H9 (cell line): Measurements from ENCODE around the gene WDR88. TPM values are rescaled to one million over a fixed set of nuclear protein-coding genes. Genes with fewer than 3 reads are reported as not detected.
"Not testable (repeated sequence)": the region's sequence is repeated elsewhere in the genome, so short reads cannot be mapped to it uniquely, and the experiment has no call there.

Source experiments
- DNase-seq: peaks from one replicate; pipeline ENCODE4 v3.0.0-alpha.2; 2017
- H2AFZ ChIP-seq: one replicate; pipeline ENCODE4 v1.6.1; 2013; ENCODE audit warnings: mild to moderate bottlenecking, low read length, control low read depth, moderate library complexity
- H2AK5ac ChIP-seq: 2 replicates; pipeline ENCODE4 v1.6.1; 2013; ENCODE audit warnings: low read length, control low read depth, mixed read lengths; ENCODE audit not compliant: insufficient read length
- H2BK120ac ChIP-seq: one replicate; pipeline ENCODE4 v1.6.1; 2013; ENCODE audit warnings: low read depth, mild to moderate bottlenecking, low read length, control low read depth, inconsistent platforms; ENCODE audit not compliant: poor library complexity, severe bottlenecking
- H2BK12ac ChIP-seq: 2 replicates; pipeline ENCODE4 v1.6.1; 2013; ENCODE audit warnings: low read length, control low read depth, mixed read lengths, low read depth; ENCODE audit not compliant: insufficient read length
- H2BK15ac ChIP-seq: 2 replicates; pipeline ENCODE4 v1.6.1; 2013; ENCODE audit warnings: low read depth, low read length, control low read depth
- H2BK20ac ChIP-seq: one replicate; pipeline ENCODE4 v1.6.1; 2013; ENCODE audit warnings: low read depth, mild to moderate bottlenecking, low read length, control low read depth, inconsistent platforms; ENCODE audit not compliant: poor library complexity, severe bottlenecking
- H2BK5ac ChIP-seq: 2 replicates; pipeline ENCODE4 v1.6.1; 2013; ENCODE audit warnings: low read length, control low read depth, mixed read lengths; ENCODE audit not compliant: insufficient read length
- H3K14ac ChIP-seq: 2 replicates; pipeline ENCODE4 v1.6.1; 2013; ENCODE audit warnings: low read length, control low read depth; ENCODE audit not compliant: insufficient read depth
- H3K18ac ChIP-seq: 2 replicates; pipeline ENCODE4 v1.6.1; 2013; ENCODE audit warnings: low read depth, mild to moderate bottlenecking, mixed read lengths, low read length, control low read depth; ENCODE audit not compliant: insufficient read length
- H3K23ac ChIP-seq: 2 replicates; pipeline ENCODE4 v1.6.1; 2013; ENCODE audit warnings: low read length, control low read depth, mixed read lengths, low read depth; ENCODE audit not compliant: insufficient read length
- H3K23me2 ChIP-seq: 2 replicates; pipeline ENCODE4 v1.6.1; 2013; ENCODE audit warnings: low read depth, mild to moderate bottlenecking, mixed read lengths, low read length, control low read depth; ENCODE audit not compliant: insufficient read length, poor library complexity, severe bottlenecking
- H3K27ac ChIP-seq: 2 replicates; pipeline ENCODE4 v1.5.1; 2013; ENCODE audit warnings: low read length, control low read depth, mixed read lengths, low read depth; ENCODE audit not compliant: insufficient read length
- H3K27me3 ChIP-seq: 2 replicates; pipeline ENCODE4 v1.6.1; 2013; ENCODE audit warnings: low read length, control low read depth, inconsistent platforms; ENCODE audit not compliant: insufficient read depth
- H3K4ac ChIP-seq: 2 replicates; pipeline ENCODE4 v1.6.1; 2013; ENCODE audit warnings: low read depth, mild to moderate bottlenecking, control low read depth, inconsistent platforms, low read length, moderate library complexity
- H3K4me1 ChIP-seq: 2 replicates; pipeline ENCODE4 v1.6.1; 2013; ENCODE audit warnings: low read length, control low read depth, inconsistent platforms; ENCODE audit not compliant: insufficient read depth
- H3K4me2 ChIP-seq: 2 replicates; pipeline ENCODE4 v1.6.1; 2013; ENCODE audit warnings: low read length, control low read depth, mixed read lengths; ENCODE audit not compliant: insufficient read length, insufficient read depth
- H3K56ac ChIP-seq: 2 replicates; pipeline ENCODE4 v1.6.1; 2013; ENCODE audit warnings: low read depth, mild to moderate bottlenecking, mixed read lengths, low read length, control low read depth; ENCODE audit not compliant: insufficient read length
- H3K79me1 ChIP-seq: 2 replicates; pipeline ENCODE4 v1.6.1; 2013; ENCODE audit warnings: low read depth, mild to moderate bottlenecking, moderate library complexity, low read length, control low read depth, inconsistent platforms; ENCODE audit not compliant: insufficient read depth, poor library complexity, severe bottlenecking
- H3K79me2 ChIP-seq: 2 replicates; pipeline ENCODE4 v1.6.1; 2013; ENCODE audit warnings: low read length, control low read depth, inconsistent platforms; ENCODE audit not compliant: insufficient read depth
- H3K9ac ChIP-seq: 2 replicates; pipeline ENCODE4 v1.6.1; 2013; ENCODE audit warnings: low read length, control low read depth, mixed read lengths; ENCODE audit not compliant: insufficient read length; ENCODE audit errors: extremely low read depth
- H3K9me3 ChIP-seq: one replicate; pipeline ENCODE4 v1.6.1; 2013; ENCODE audit warnings: low read depth, low read length, inconsistent platforms; ENCODE audit not compliant: control insufficient read depth
- H3T11ph ChIP-seq: one replicate; pipeline ENCODE4 v1.6.1; 2013; ENCODE audit warnings: mild to moderate bottlenecking, low read length, control low read depth, inconsistent platforms
- H4K20me1 ChIP-seq: one replicate; pipeline ENCODE4 v1.6.1; 2013; ENCODE audit not compliant: control insufficient read depth, insufficient read length, insufficient read depth
- H4K5ac ChIP-seq: 2 replicates; pipeline ENCODE4 v1.6.1; 2013; ENCODE audit warnings: low read depth, mild to moderate bottlenecking, mixed read lengths, low read length, control low read depth; ENCODE audit not compliant: insufficient read length
- H4K8ac ChIP-seq: replicated peaks from 2 replicates; pipeline ENCODE4 v1.6.1; 2013; ENCODE audit warnings: low read length, control low read depth, mixed read lengths, low read depth; ENCODE audit not compliant: insufficient read length
- H4K91ac ChIP-seq: 2 replicates; pipeline ENCODE4 v1.6.1; 2013; ENCODE audit warnings: low read depth, mild to moderate bottlenecking, moderate library complexity, mixed read lengths, low read length, control low read depth; ENCODE audit not compliant: insufficient read length
- H3K27ac Mint-ChIP-seq, 3 experiments: 2 replicates in 2 of 3; 3 replicates in 1 of 3; pipeline ENCODE4 v1.8.0; 2020 to 2021; ENCODE audit warnings: mixed read lengths in 3 of 3, mild to moderate bottlenecking in 1 of 3, moderate library complexity in 1 of 3
- H3K27me3 Mint-ChIP-seq: 2 replicates; pipeline ENCODE4 v1.8.0; 2021; ENCODE audit warnings: low read depth, mild to moderate bottlenecking, moderate library complexity, mixed read lengths
- H3K36me3 Mint-ChIP-seq, 3 experiments: 2 replicates in 2 of 3; 3 replicates in 1 of 3; pipeline ENCODE4 v1.8.0; 2020 to 2021; ENCODE audit warnings: low read depth in 3 of 3, mixed read lengths in 3 of 3; ENCODE audit not compliant: insufficient read depth in 1 of 3
- H3K4me1 Mint-ChIP-seq, 2 experiments: 2 replicates each; pipeline ENCODE4 v1.8.0; 2020; ENCODE audit warnings: mixed read lengths in 2 of 2
- H3K4me3 Mint-ChIP-seq, 2 experiments: 2 replicates in 1 of 2; 3 replicates in 1 of 2; pipeline ENCODE4 v1.8.0; 2020 to 2021; ENCODE audit warnings: mild to moderate bottlenecking in 2 of 2, mixed read lengths in 2 of 2, moderate library complexity in 1 of 2
- H3K9me3 Mint-ChIP-seq, 2 experiments: 2 replicates in 1 of 2; 3 replicates in 1 of 2; pipeline ENCODE4 v1.8.0; 2020; ENCODE audit warnings: mild to moderate bottlenecking in 2 of 2, mixed read lengths in 2 of 2, moderate library complexity in 1 of 2
- WGBS: extraction: QIAGEN DNeasy Blood & Tissue Kit; methylation state at CpG from one replicate; pipeline ENCODE4 v1.1.7; 2013; ENCODE audit warnings: missing lambda C conversion rate, low lambda C conversion rate, mixed read lengths; ENCODE audit not compliant: insufficient read length; ENCODE audit errors: extremely low coverage; 5-methylcytosine and 5-hydroxymethylcytosine counted together
- total RNA-seq: library from RNA; stranded (reverse); gene quantifications from 2 replicates; pipeline ENCODE4 v1.2.1, GENCODE V29; 2021

The WDR88 gene
- total RNA-seq, 1 experiment from 2014 or later = not detected

DNA sequence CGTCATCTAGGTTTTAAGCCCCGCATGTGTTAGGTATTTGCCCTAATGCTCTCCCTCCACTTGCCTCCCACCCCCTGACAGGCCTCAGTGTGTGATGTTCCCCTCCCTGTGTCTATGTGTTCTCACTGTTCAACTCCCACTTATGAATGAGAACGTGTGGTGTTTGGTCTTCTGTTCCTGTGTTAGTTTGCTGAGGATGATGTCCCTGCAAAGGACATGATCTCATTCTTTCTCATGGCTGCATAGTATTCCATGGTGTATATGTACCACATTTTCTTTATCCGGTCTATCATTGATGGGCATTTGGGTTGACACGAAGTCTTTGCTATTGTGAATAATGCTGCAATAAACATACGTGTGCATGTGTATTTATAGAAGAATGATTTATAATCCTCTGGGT lies 22.4 kb downstream of the WDR88 start:
- not testable (repeated sequence) for H3K79me2 ChIP-seq, H3K9me3 ChIP-seq, H3T11ph ChIP-seq, H3K56ac ChIP-seq, H4K8ac ChIP-seq, H2BK5ac ChIP-seq, H3K14ac ChIP-seq, H2AK5ac ChIP-seq, H3K27me3 ChIP-seq, H3K4me1 Mint-ChIP-seq, H3K4me1 ChIP-seq, H3K23ac ChIP-seq, H4K91ac ChIP-seq, H4K5ac ChIP-seq, H3K18ac ChIP-seq, H3K23me2 ChIP-seq, H3K9me3 Mint-ChIP-seq, H2AFZ ChIP-seq, H2BK120ac ChIP-seq, H3K9ac ChIP-seq, H3K27ac Mint-ChIP-seq, H2BK12ac ChIP-seq, H3K27ac ChIP-seq, H3K79me1 ChIP-seq, H3K4ac ChIP-seq, H3K4me2 ChIP-seq, H3K4me3 Mint-ChIP-seq, H3K27me3 Mint-ChIP-seq, H4K20me1 ChIP-seq, DNase-seq, H3K36me3 Mint-ChIP-seq, H2BK20ac ChIP-seq, H2BK15ac ChIP-seq
- WGBS = no CpG with 5 or more reads among the region's 6 CpGs
